Skeletal muscle satellite cell (primary cell): ENCODE measurements around the gene NDUFB10.
"Not testable (repeated sequence)": the region's sequence is repeated elsewhere in the genome, so short reads cannot be mapped to it uniquely, and the experiment has no call there.

Experiments
- H3K27me3 ChIP-seq: 2 replicates; pipeline ENCODE4 v1.7.0; 2013; ENCODE audit warnings: low read length; ENCODE audit not compliant: control insufficient read depth, insufficient read depth
- H3K36me3 ChIP-seq: 2 replicates; pipeline ENCODE4 v1.7.0; 2013; ENCODE audit warnings: mild to moderate bottlenecking, control low read depth, low read length; ENCODE audit not compliant: insufficient read depth
- H3K4me1 ChIP-seq: 2 replicates; pipeline ENCODE4 v1.7.0; 2013; ENCODE audit warnings: low read length; ENCODE audit not compliant: control insufficient read depth, insufficient read depth
- H3K4me2 ChIP-seq: 2 replicates; pipeline ENCODE4 v1.7.0; 2013; ENCODE audit warnings: mild to moderate bottlenecking, low read length
- H3K4me3 ChIP-seq: 2 replicates; pipeline ENCODE4 v1.7.0; 2013; ENCODE audit warnings: low read length
- H3K9ac ChIP-seq: 2 replicates; pipeline ENCODE4 v1.7.0; 2013; ENCODE audit warnings: mild to moderate bottlenecking, low read depth, low read length, moderate library complexity
- H3K9me3 ChIP-seq: replicated peaks from 2 replicates; pipeline ENCODE4 v1.7.0; 2013; ENCODE audit warnings: mild to moderate bottlenecking, control low read depth, low read length

Gene NDUFB10

GRCh38 chr16:1929578-1930337, 29.6 kb upstream of the NDUFB10 start:
- Histone ChIP-seq H3K36me3 (no peaks in the 10 kb centered on the region), H3K9me3 (no peaks in the 10 kb centered on the region), H3K4me2 (peak overlapping the region; percentile 92), H3K4me1 (peaks cover 4% of the 10 kb centered on the region), H3K4me3 (peak overlapping the region; percentile 77), H3K9ac (peak overlapping the region; percentile 72), H3K27me3 (peaks cover 9% of the 10 kb centered on the region)

- H3K9me3 ChIP-seq: no peaks in the 10 kb centered on the region
- no peak overlapping the region for H3K4me3 ChIP-seq
- H3K4me2 ChIP-seq: no peak overlapping the region
- H3K9ac ChIP-seq: no peak overlapping the region
- no peaks in the 10 kb centered on the region for H3K36me3 ChIP-seq
- peaks cover 4% of the 10 kb centered on the region for H3K4me1 ChIP-seq
- peaks cover 6% of the 10 kb centered on the region for H3K27me3 ChIP-seq
These were observed 29.0 kb upstream of the NDUFB10 start for GRCh38 chr16:1930338-1930720.

GRCh38 chr16:1932050-1933028, 27.0 kb upstream of the NDUFB10 start:
- peaks cover 3% of the 10 kb centered on the region for H3K27me3 ChIP-seq
- no peaks in the 10 kb centered on the region for H3K36me3 ChIP-seq
- no peak overlapping the region for H3K9ac ChIP-seq
- no peak overlapping the region for H3K4me3 ChIP-seq
- no peaks in the 10 kb centered on the region for H3K9me3 ChIP-seq
- H3K4me1 ChIP-seq: peaks cover 7% of the 10 kb centered on the region
- no peak overlapping the region for H3K4me2 ChIP-seq

- Histone ChIP-seq H3K36me3 (peaks cover 4% of the 10 kb centered on the region), H3K4me3 (no peak overlapping the region), H3K4me1 (peaks cover 7% of the 10 kb centered on the region), H3K4me2 (no peak overlapping the region), H3K9me3 (no peaks in the 10 kb centered on the region), H3K9ac (no peak overlapping the region), H3K27me3 (peaks cover 3% of the 10 kb centered on the region)
These were observed 26.2 kb upstream of the NDUFB10 start for GRCh38 chr16:1933097-1933661.

GRCh38 chr16:1936945-1937479, 22.3 kb upstream of the NDUFB10 start:
- Histone ChIP-seq H3K4me1 (peaks cover 8% of the 10 kb centered on the region), H3K36me3 (peaks cover 25% of the 10 kb centered on the region), H3K9me3 (no peaks in the 10 kb centered on the region), H3K27me3 (peaks cover 3% of the 10 kb centered on the region), H3K9ac (no peak overlapping the region), H3K4me3 (no peak overlapping the region), H3K4me2 (no peak overlapping the region)

- H3K9me3 ChIP-seq: no peaks in the 10 kb centered on the region
- H3K36me3 ChIP-seq: peaks cover 25% of the 10 kb centered on the region
- H3K27me3 ChIP-seq: peaks cover 3% of the 10 kb centered on the region
- H3K4me3 ChIP-seq: no peak overlapping the region
- H3K4me2 ChIP-seq: no peak overlapping the region
- no peak overlapping the region for H3K9ac ChIP-seq
- H3K4me1 ChIP-seq: peaks cover 16% of the 10 kb centered on the region
These were observed 21.0 kb upstream of the NDUFB10 start for GRCh38 chr16:1938316-1938715.

GRCh38 chr16:1938910-1939309, 20.4 kb upstream of the NDUFB10 start:
- Histone ChIP-seq H3K4me2 (no peak overlapping the region), H3K4me1 (peaks cover 22% of the 10 kb centered on the region), H3K36me3 (peaks cover 25% of the 10 kb centered on the region), H3K27me3 (no peaks in the 10 kb centered on the region), H3K9me3 (no peaks in the 10 kb centered on the region), H3K9ac (no peak overlapping the region), H3K4me3 (no peak overlapping the region)

GRCh38 chr16:1939833-1940232, 19.5 kb upstream of the NDUFB10 start:
- Histone ChIP-seq H3K36me3 (peaks cover 25% of the 10 kb centered on the region), H3K4me1 (peaks cover 25% of the 10 kb centered on the region)
- not testable (repeated sequence) for H3K4me3 ChIP-seq, H3K4me2 ChIP-seq, H3K9me3 ChIP-seq, H3K27me3 ChIP-seq, H3K9ac ChIP-seq

- H3K4me3 ChIP-seq: no peak overlapping the region
- no peaks in the 10 kb centered on the region for H3K27me3 ChIP-seq
- H3K36me3 ChIP-seq: peaks cover 25% of the 10 kb centered on the region
- H3K9me3 ChIP-seq: no peaks in the 10 kb centered on the region
- no peak overlapping the region for H3K4me2 ChIP-seq
- no peak overlapping the region for H3K9ac ChIP-seq
- H3K4me1 ChIP-seq: peaks cover 23% of the 10 kb centered on the region
These were observed 18.8 kb upstream of the NDUFB10 start for GRCh38 chr16:1940273-1941161.

- peaks cover 25% of the 10 kb centered on the region for H3K36me3 ChIP-seq
These were observed 17.9 kb upstream of the NDUFB10 start for GRCh38 chr16:1941162-1942046.

More at GRCh38 chr16:1941162-1942046, 17.9 kb upstream of the NDUFB10 start:
- Histone ChIP-seq H3K4me3 (peak overlapping the region; percentile 93), H3K4me2 (peak overlapping the region; percentile 95), H3K9me3 (no peaks in the 10 kb centered on the region), H3K27me3 (no peaks in the 10 kb centered on the region), H3K4me1 (peaks cover 22% of the 10 kb centered on the region), H3K9ac (peak overlapping the region; percentile 87)
